ENCODE measurements around the gene ZBTB39.
"Not testable (repeated sequence)": the region's sequence is repeated elsewhere in the genome, so short reads cannot be mapped to it uniquely, and the experiment has no call there.

DNA sequence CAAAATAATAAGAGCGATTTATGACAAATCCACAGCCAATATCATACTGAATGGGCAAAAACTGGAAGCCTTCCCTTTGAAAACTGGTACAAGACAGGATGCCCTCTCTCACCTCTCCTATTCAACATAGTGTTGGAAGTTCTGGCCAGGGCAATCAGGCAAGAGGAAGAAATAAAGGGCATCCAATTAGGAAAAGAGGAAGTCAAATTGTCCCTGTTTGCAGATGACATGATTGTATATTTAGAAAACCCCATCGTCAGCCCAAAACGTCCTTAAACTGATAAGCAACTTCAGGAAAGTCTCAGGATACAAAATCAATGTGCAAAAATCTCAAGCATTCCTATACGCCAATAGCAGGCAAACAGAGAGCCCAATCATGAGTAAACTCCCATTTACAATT, 44.1 kb downstream of the ZBTB39 start:
- TF ChIP-seq, protein P1, sequence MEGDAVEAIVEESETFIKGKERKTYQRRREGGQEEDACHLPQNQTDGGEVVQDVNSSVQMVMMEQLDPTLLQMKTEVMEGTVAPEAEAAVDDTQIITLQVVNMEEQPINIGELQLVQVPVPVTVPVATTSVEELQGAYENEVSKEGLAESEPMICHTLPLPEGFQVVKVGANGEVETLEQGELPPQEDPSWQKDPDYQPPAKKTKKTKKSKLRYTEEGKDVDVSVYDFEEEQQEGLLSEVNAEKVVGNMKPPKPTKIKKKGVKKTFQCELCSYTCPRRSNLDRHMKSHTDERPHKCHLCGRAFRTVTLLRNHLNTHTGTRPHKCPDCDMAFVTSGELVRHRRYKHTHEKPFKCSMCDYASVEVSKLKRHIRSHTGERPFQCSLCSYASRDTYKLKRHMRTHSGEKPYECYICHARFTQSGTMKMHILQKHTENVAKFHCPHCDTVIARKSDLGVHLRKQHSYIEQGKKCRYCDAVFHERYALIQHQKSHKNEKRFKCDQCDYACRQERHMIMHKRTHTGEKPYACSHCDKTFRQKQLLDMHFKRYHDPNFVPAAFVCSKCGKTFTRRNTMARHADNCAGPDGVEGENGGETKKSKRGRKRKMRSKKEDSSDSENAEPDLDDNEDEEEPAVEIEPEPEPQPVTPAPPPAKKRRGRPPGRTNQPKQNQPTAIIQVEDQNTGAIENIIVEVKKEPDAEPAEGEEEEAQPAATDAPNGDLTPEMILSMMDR (IDR thresholded peaks at IDR 0.05), result not testable (repeated sequence)
- not testable (repeated sequence) for TF ChIP-seq POLR2A (IDR thresholded peaks at IDR 0.05)

Measured in thyroid gland (tissue), 4 donors.